GM12878 (cell line): ENCODE measurements around the gene UMOD. TPM values are rescaled to one million over a fixed set of nuclear protein-coding genes. Genes with fewer than 3 reads are reported as not detected.

ENCODE experiments used
- ATAC-seq: fragments of 200-7000 bp; cut with Tn5 transposase; 3 replicates; pipeline ENCODE4 v1.9.1; 2020; ENCODE audit warnings: mild to moderate bottlenecking, moderate library complexity
- BruUV-seq: library from RNA; stranded (reverse); fragments of 400-500 nt; replicated peaks from 2 replicates; lab custom pipeline; 2021; lab: Mats Ljungman, UMichigan
- CTCF ChIA-PET: fragments of 300-600 bp; sonication (Branson Sonifier 250); formaldehyde crosslinking; extraction: SDS; loops from one replicate; lab custom pipeline; 2021; ENCODE audit warnings: inconsistent platforms; lab: Yijun Ruan, JAX
- POLR2A ChIA-PET: fragments of 350-600 bp; formaldehyde crosslinking; extraction: SDS; loops from one replicate; lab custom pipeline; 2021; ENCODE audit warnings: inconsistent platforms; lab: Charles Lee
- RAD21 ChIA-PET: fragments of 300-600 bp; sonication (Branson Sonifier 250); formaldehyde crosslinking; loops from one replicate; lab custom pipeline; 2023; ENCODE audit warnings: antibody characterized with exemption; ENCODE audit not compliant: unreplicated experiment; lab: Charles Lee
- SMC1A ChIA-PET: fragments of 300-600 bp; sonication (Branson Sonifier 250); formaldehyde crosslinking; loops from one replicate; lab custom pipeline; 2023; ENCODE audit not compliant: unreplicated experiment, uncharacterized antibody; lab: Charles Lee
- DNase-seq: peaks from one replicate; pipeline ENCODE4 v3.0.0-alpha.2; 2011; ENCODE audit warnings: low read depth, low spot score
- FAIRE-seq: peaks from 3 replicates; lab custom pipeline; 2011; peaks lifted over from hg19 to GRCh38; lab: Jason Lieb, UNC
- H2AFZ ChIP-seq: 2 replicates; pipeline ENCODE4 v1.6.0; 2011; ENCODE audit warnings: low read depth, low read length, control low read depth; ENCODE audit not compliant: control insufficient read depth
- H3K27ac ChIP-seq: 2 replicates; pipeline ENCODE4 v1.5.1; 2011; ENCODE audit warnings: control low read depth; ENCODE audit not compliant: control insufficient read depth, insufficient read depth
- H3K27me3 ChIP-seq, 2 experiments: replicated peaks in 1 of 2; 2 replicates each; pipeline versions ENCODE4 v1.6.0 to v1.6.1; 2011; ENCODE audit warnings: low read length in 1 of 2; ENCODE audit not compliant: control insufficient read depth in 2 of 2, insufficient read depth in 2 of 2
- H3K36me3 ChIP-seq, 2 experiments: 2 replicates each; pipeline ENCODE4 v1.5.1; 2011; ENCODE audit warnings: low read length in 1 of 2; ENCODE audit not compliant: control insufficient read depth in 2 of 2, insufficient read depth in 2 of 2
- H3K4me1 ChIP-seq: 2 replicates; pipeline ENCODE4 v1.6.1; 2011; ENCODE audit warnings: mild to moderate bottlenecking, low read length, moderate library complexity, mixed read lengths; ENCODE audit not compliant: control insufficient read depth, insufficient read depth
- H3K4me2 ChIP-seq: 2 replicates; pipeline ENCODE4 v1.6.0; 2011; ENCODE audit warnings: control low read depth; ENCODE audit not compliant: control insufficient read depth, insufficient read depth
- H3K4me3 ChIP-seq: fragments of 200-600 bp; sonication (generic); 2 replicates; pipeline ENCODE4 v1.5.1; 2016
- H3K79me2 ChIP-seq: 2 replicates; pipeline ENCODE4 v1.6.0; 2011; ENCODE audit warnings: low read length; ENCODE audit not compliant: control insufficient read depth, insufficient read depth
- H3K9ac ChIP-seq: 2 replicates; pipeline ENCODE4 v1.8.0; 2011; ENCODE audit warnings: low read length, control low read depth, mixed read lengths; ENCODE audit not compliant: control insufficient read depth, insufficient read depth
- H3K9me3 ChIP-seq: replicated peaks from 3 replicates; pipeline ENCODE4 v1.5.1; 2011; ENCODE audit warnings: mild to moderate bottlenecking, low read length; ENCODE audit not compliant: control insufficient read depth, insufficient read depth
- H4K20me1 ChIP-seq: 2 replicates; pipeline ENCODE4 v1.6.0; 2011; ENCODE audit not compliant: control insufficient read depth, insufficient read depth
- BCL11A ChIP-seq: IDR thresholded peaks from 2 replicates; pipeline ENCODE4 v1.6.1; 2011; ENCODE audit warnings: low read depth, low read length
- YY1 ChIP-seq: IDR thresholded peaks from 2 replicates; pipeline ENCODE4 v1.6.1; 2011; ENCODE audit warnings: low read depth, mild to moderate bottlenecking, low read length
- ZNF217 ChIP-seq: fragments of 450-650 bp; IDR thresholded peaks from 2 replicates; pipeline ENCODE4 v1.6.1; 2017; ENCODE audit warnings: antibody characterized with exemption, mild to moderate bottlenecking
- ZSCAN29 ChIP-seq: fragments of 450-650 bp; IDR thresholded peaks from 2 replicates; pipeline ENCODE4 v1.6.1; 2017; ENCODE audit warnings: mild to moderate bottlenecking, moderate library complexity
- WGBS: methylation state at CpG from one replicate; pipeline ENCODE4 v1.1.6; 2016; ENCODE audit warnings: low lambda C conversion rate; ENCODE audit not compliant: insufficient replicate concordance, insufficient coverage; ENCODE audit errors: missing lambda C conversion rate; 5-methylcytosine and 5-hydroxymethylcytosine counted together
- in situ Hi-C: fragments of 300-500 bp; cut with MboI; formaldehyde crosslinking; loops from 9 replicates; pipeline ENCODE4 v1.14.3; 2018; ENCODE audit warnings: mixed read lengths
- intact Hi-C: fragments of 100-400 bp; cut with micrococcal nuclease; formaldehyde crosslinking; loops from one replicate; pipeline ENCODE4 v1.14.2; 2022; ENCODE audit not compliant: unreplicated experiment
- polyA plus RNA-seq, 11 experiments: library from polyadenylated mRNA; depleted of rRNA in 4 of 11; unstranded in 6 of 11; stranded (reverse) in 5 of 11; fragments of >200 nt; fragmentation: Nextera tagmentation in 4 of 11; fragmentation: Illumina TruSeq in 1 of 11; extraction: Ambion mirVana in 4 of 11; extraction: Trizol in 1 of 11; gene quantifications; 1 replicate in 1 of 11; 2 replicates in 10 of 11; pipeline versions ENCODE4 v1.2.1 to v1.2.3, GENCODE V29; 2011 to 2016; ENCODE audit warnings: inconsistent platforms in 2 of 11, missing spikeins in 2 of 11, low read depth in 1 of 11
- total RNA-seq, 4 experiments: library from RNA; depleted of rRNA in 3 of 4; stranded (reverse); fragments of >200 nt in 3 of 4; fragmentation: Illumina TruSeq in 1 of 4; extraction: Trizol in 1 of 4; gene quantifications; 2 replicates each; pipeline versions ENCODE4 v1.2.1 to v1.2.3, GENCODE V29; 2013 to 2021

The UMOD gene
- total and polyA plus RNA-seq, 10 of the 15 experiments (the other 5 are each of a cell fraction or from before 2014, with no cell fraction given) = not detected

- CTCF ChIA-PET = interaction anchor here (1.7 to 3.3 kb wide), 2 partner anchors 11 to 404 kb away, joined by 6 to 19 read pairs; no protein-coding TSS in a partner anchor
- Histone ChIP-seq H3K27ac (no peak overlapping the region), H3K4me3 (no peak overlapping the region), H3K9me3 (no peaks in the 10 kb centered on the region), H3K9ac (no peak overlapping the region), H3K79me2 (no peaks in the 10 kb centered on the region), H3K4me2 (no peak overlapping the region), H3K4me1 (no peaks in the 10 kb centered on the region), H3K27me3 (no peaks in the 10 kb centered on the region), H2AFZ (no peak overlapping the region), H4K20me1 (no peaks in the 10 kb centered on the region), H3K36me3 (no peaks in the 10 kb centered on the region)
- no peak for DNase-seq
- RAD21 ChIA-PET = interaction anchor here (1.2 kb wide), 1 partner anchor 11 kb away, joined by 5 read pairs; no protein-coding TSS in a partner anchor
- TF ChIP-seq ZNF217 = no peak
- no peak for TF ChIP-seq YY1
- no peak for ATAC-seq
- SMC1A ChIA-PET = interaction anchor here (1.6 kb wide), 1 partner anchor 11 kb away, joined by 4 read pairs; no protein-coding TSS in a partner anchor
- WGBS = 3% methylated on average over 2 of the region's 2 CpGs
- no TSS peak for BruUV-seq
- no peak for FAIRE-seq
- intact Hi-C loops = no loop called here
- in situ Hi-C loops = no loop called here
- POLR2A ChIA-PET = no interaction called here
These were observed 41.0 kb downstream of the UMOD start for GRCh38 chr16:20311548-20311947.

- CTCF ChIA-PET = interaction anchor here (1.7 to 3.3 kb wide), 3 partner anchors 10 to 403 kb away, joined by 6 to 19 read pairs (median 17); no protein-coding TSS in a partner anchor
These were observed 41.8 kb downstream of the UMOD start for GRCh38 chr16:20310421-20311395.

More at GRCh38 chr16:20310421-20311395, 41.8 kb downstream of the UMOD start:
- ATAC-seq = no peak
- H3K9ac ChIP-seq = no peak overlapping the region
- no peaks in the 10 kb centered on the region for H3K9me3 ChIP-seq
- H3K79me2 ChIP-seq = no peaks in the 10 kb centered on the region
- H3K4me2 ChIP-seq = no peak overlapping the region
- no peak overlapping the region for H3K27ac ChIP-seq
- no peaks in the 10 kb centered on the region for H3K27me3 ChIP-seq
- no peak for DNase-seq
- WGBS = 43% methylated on average over 11 of the region's 11 CpGs
- no peaks in the 10 kb centered on the region for H4K20me1 ChIP-seq
- BruUV-seq = no TSS peak
- ChIA-PET SMC1A (no interaction called here), RAD21 (interaction anchor here (1.2 kb wide), 1 partner anchor 10 kb away, joined by 5 read pairs; no protein-coding TSS in a partner anchor), POLR2A (no interaction called here)
- H3K36me3 ChIP-seq = no peaks in the 10 kb centered on the region
- no peaks in the 10 kb centered on the region for H3K4me1 ChIP-seq
- in situ Hi-C loops (no loop called here), intact Hi-C loops (no loop called here)
- H2AFZ ChIP-seq = no peak overlapping the region
- TF ChIP-seq BCL11A (no peak), ZSCAN29 (no peak)
- FAIRE-seq = no peak
- H3K4me3 ChIP-seq = no peak overlapping the region
